GM19463 (cell line): ENCODE data around the gene PTGDR.

Experiments used
- ATAC-seq: cut with Tn5 transposase; IDR thresholded peaks from one replicate; pipeline ENCODE4 v1.9.1; 2021; ENCODE audit warnings: mild to moderate bottlenecking, moderate library complexity; ENCODE audit not compliant: unreplicated experiment

The PTGDR gene

GRCh38 chr14:52307905-52308304 lies 40.4 kb downstream of the PTGDR start:
- ATAC-seq: no peak

DNA sequence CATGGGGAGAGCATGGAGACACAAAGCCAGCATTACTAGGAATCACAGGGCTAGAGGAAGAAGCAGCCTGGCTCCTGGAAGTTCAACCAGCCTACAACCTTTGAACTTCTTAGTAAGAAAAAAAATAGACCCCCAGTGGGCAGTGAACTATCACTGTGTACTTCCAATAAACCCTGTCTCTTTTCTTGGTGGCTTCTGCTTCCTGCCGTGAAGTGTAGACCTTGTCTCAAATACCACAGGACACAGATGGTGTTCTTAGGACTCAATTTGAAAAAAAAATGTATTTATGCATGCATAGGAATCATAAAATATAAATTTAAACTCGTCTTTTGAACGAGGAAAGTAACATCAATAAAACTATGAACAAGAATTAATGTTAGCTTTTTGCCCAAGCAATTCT lies 43.0 kb downstream of the PTGDR start:
- no peak for ATAC-seq

DNA sequence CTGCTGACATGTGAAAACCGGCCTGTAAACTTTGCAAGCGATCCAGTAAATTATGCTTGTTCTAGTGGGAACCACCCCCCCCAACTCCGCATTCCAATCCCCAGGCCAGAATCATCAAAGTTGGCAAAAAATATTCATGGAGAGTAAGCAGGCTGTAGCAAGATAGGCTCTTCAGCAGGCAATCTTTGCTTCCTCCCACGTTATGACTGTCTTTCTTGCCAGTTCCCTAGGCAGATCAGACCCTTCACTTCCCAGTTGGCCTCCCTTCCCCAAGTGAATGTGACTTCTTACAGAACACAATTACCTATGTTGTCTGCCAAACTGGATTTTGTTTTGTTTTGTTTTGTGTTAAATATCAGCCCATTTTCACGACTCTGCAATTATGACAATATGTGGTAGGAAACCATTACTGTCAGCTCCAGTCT lies 45.4 kb downstream of the PTGDR start:
- no peak for ATAC-seq

DNA sequence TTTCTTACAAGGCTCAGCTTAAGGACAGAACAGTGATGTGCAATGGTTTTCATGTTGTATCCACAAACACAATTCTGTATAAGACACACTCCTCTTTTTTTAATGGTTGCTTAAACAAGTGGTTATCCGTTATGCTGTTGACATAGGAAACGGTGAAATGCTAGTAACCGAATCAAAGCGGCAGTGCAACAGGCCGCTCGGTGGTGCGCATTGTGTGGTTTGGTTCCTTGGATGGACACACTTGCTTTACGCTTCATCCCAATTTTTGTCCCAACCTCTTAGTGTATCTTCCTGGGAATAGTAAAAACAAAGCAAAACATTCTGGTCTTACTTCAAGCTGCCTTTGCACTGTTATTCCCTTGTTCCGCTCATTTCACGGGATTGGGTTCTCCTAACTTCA lies 46.0 kb downstream of the PTGDR start:
- ATAC-seq: no peak

DNA sequence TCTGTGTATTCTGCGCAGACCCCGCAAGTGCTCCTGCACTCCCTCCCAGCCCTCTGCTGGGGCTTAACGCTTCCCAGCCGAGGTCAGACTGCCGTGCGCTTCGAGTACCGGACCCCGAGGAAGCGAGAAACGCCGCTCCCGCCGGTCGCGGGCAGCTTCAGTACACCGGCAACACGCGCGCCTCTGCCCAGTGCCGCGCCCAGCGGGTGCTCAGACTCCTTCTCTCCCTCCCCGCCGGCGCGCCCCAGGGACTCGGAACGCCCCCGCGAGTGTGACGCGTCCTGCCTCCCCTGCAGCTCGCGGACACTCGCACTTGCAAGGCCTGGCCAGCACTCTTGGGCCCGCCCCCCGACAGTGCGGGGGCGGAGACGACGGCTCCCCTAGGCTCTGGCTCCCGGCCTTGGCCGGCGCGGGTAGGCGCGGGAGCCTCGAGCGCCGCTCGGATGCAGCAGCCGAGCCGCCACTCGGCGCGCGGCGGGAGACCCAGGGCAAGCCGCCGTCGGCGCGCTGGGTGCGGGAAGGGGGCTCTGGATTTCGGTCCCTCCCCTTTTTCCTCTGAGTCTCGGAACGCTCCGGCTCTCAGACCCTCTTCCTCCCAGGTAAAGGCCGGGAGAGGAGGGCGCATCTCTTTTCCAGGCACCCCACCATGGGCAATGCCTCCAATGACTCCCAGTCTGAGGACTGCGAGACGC lies 46.6 kb downstream of the PTGDR start, which contains the start of gene PTGER2:
TSS of gene PTGER2 (plus strand) at position 410 of the 692 bp plus-strand sequence. CDS start at position 647, 237 bp downstream.
- peak; percentile 57 for ATAC-seq

DNA sequence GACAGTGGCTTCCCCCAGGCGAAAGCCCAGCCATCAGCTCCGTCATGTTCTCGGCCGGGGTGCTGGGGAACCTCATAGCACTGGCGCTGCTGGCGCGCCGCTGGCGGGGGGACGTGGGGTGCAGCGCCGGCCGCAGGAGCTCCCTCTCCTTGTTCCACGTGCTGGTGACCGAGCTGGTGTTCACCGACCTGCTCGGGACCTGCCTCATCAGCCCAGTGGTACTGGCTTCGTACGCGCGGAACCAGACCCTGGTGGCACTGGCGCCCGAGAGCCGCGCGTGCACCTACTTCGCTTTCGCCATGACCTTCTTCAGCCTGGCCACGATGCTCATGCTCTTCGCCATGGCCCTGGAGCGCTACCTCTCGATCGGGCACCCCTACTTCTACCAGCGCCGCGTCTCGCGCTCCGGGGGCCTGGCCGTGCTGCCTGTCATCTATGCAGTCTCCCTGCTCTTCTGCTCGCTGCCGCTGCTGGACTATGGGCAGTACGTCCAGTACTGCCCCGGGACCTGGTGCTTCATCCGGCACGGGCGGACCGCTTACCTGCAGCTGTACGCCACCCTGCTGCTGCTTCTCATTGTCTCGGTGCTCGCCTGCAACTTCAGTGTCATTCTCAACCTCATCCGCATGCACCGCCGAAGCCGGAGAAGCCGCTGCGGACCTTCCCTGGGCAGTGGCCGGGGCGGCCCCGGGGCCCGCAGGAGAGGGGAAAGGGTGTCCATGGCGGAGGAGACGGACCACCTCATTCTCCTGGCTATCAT lies 47.3 kb downstream of the PTGDR start:
- ATAC-seq: peak; percentile 24

- ATAC-seq: no peak
Measured at GRCh38 chr14:52315355-52315718, 47.8 kb downstream of the PTGDR start.

GRCh38 chr14:52318062-52318461 lies 50.6 kb downstream of the PTGDR start:
- ATAC-seq: no peak

DNA sequence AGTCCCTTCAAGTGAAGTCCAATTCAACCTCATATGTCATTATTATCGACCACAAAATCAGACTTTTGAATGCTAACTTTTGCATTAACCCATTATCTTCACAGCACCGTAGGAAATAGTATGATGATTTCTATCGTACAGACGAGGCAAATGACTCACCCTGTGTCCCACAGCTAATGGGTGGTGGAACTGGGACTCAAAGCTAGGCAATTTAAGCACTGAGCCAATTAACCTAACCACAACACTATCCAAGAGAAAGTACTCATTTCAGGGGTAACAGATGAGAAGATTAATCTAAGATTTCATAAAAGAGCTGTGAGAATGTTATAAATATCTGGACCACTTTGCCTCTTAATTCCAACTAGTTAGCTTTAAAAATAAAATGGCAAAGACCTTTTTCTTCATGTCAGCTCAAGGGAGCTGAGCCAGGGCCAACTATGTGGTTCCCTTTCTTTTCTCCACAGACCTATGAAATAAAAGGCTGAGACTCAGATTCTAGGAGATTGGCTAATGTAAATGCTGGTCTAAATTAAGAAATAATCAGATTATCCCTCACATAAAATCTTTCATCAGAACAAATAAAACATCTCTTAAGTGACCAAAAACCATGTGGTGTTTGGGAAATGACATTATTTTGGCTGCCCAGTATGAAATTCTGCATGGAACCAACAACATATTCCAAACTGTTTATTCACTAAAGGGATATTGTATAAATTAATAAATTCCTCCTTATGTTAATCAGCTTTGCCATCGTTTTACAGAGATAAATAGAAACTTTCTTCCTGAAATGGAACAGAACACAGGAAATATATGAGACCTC lies 51.5 kb downstream of the PTGDR start:
- no peak for ATAC-seq

- ATAC-seq: no peak
Measured at GRCh38 chr14:52319919-52320318, 52.4 kb downstream of the PTGDR start.

DNA sequence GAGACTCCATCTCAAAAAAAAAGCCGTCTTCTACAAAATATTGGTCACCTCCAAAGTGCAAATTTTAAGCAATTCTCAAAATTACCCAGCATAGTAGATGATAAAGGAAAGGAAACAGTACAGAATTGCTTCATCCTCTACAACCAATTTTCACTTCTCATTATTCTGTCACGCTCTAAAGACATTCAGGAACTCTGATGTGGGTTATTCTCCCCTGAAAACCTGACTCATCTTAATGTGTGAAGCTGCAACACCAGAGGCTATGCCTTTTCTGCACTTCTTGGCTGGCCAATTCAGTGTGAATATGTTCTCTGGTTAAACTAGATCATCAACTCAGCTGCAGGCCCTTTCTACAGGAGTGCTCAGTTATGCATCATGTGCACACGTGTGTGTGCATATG lies 57.6 kb downstream of the PTGDR start:
- ATAC-seq: peak; percentile 91

GRCh38 chr14:52325630-52326029 lies 58.1 kb downstream of the PTGDR start:
- no peak for ATAC-seq
